GM18873 (cell line): ENCODE data around the gene EFNB2.

Source experiments
- ATAC-seq: cut with Tn5 transposase; IDR thresholded peaks from one replicate; pipeline ENCODE4 v1.9.1; 2021; ENCODE audit warnings: mild to moderate bottlenecking, moderate library complexity, moderate number of reproducible peaks; ENCODE audit not compliant: unreplicated experiment, low FRiP score

The EFNB2 gene

GRCh38 chr13:106535552-106536243 lies at the start of gene EFNB2:
TSS of gene EFNB2 (minus strand) at chr13:106535662. CDS start at chr13:106534964, 698 bp downstream.
- ATAC-seq, result peak; percentile 85

- ATAC-seq, result no peak
Observed at GRCh38 chr13:106581225-106581624, 45.8 kb upstream of the EFNB2 start.

GRCh38 chr13:106575896-106576295 lies 40.4 kb upstream of the EFNB2 start:
- ATAC-seq, result no peak

GRCh38 chr13:106573868-106574267 lies 38.4 kb upstream of the EFNB2 start:
- no peak for ATAC-seq

- ATAC-seq, result no peak
Observed at GRCh38 chr13:106573284-106573846, 37.9 kb upstream of the EFNB2 start.

GRCh38 chr13:106570299-106570852 lies 34.9 kb upstream of the EFNB2 start:
- no peak for ATAC-seq

- ATAC-seq, result no peak
Observed at GRCh38 chr13:106569233-106570095, 34.0 kb upstream of the EFNB2 start.

- peak; percentile 34 for ATAC-seq
Observed at GRCh38 chr13:106568299-106569003, 33.0 kb upstream of the EFNB2 start.

GRCh38 chr13:106567474-106568298 lies 32.2 kb upstream of the EFNB2 start, which contains the start of gene ARGLU1:
TSS of gene ARGLU1 (minus strand) at chr13:106568137. CDS start at chr13:106567919, 218 bp downstream.
- peak; percentile 82 for ATAC-seq

GRCh38 chr13:106566641-106567473 lies 31.4 kb upstream of the EFNB2 start:
- ATAC-seq, result peak; percentile 35

- ATAC-seq, result no peak
Observed at GRCh38 chr13:106565127-106565775, 29.8 kb upstream of the EFNB2 start.

GRCh38 chr13:106562301-106562700 lies 26.8 kb upstream of the EFNB2 start:
- ATAC-seq, result no peak

- peak; percentile 85 for ATAC-seq
Observed at GRCh38 chr13:106561551-106562170, 26.2 kb upstream of the EFNB2 start.

- peak; percentile 43 for ATAC-seq
Observed at GRCh38 chr13:106560821-106561220, 25.4 kb upstream of the EFNB2 start.

GRCh38 chr13:106558527-106558926 lies 23.1 kb upstream of the EFNB2 start:
- no peak for ATAC-seq

GRCh38 chr13:106555631-106556328 lies 20.3 kb upstream of the EFNB2 start:
- ATAC-seq, result no peak

GRCh38 chr13:106551751-106552150 lies 16.3 kb upstream of the EFNB2 start:
- no peak for ATAC-seq
